NCI-H460 (cell line): ENCODE measurements around the gene TGFB2. TPM values are rescaled to one million over a fixed set of nuclear protein-coding genes. Genes with fewer than 3 reads are reported as not detected.

Source experiments
- DNase-seq: peaks from one replicate; pipeline ENCODE4 v3.0.0-alpha.2; 2016; ENCODE audit warnings: low read depth; ENCODE audit errors: extremely low read depth
- small RNA-seq, 2 experiments: library from RNA; depleted of rRNA; stranded (forward); fragments of <200 nt; gene quantifications; one replicate each; pipeline ENCODE3, GENCODE V24; 2014
- total RNA-seq: library from RNA; depleted of rRNA; stranded (reverse); fragments of >200 nt; shearing (Covaris generic); gene quantifications from 2 replicates; pipeline ENCODE4 v1.2.3, GENCODE V29; 2014; rRNA removed

TGFB2 gene
- total RNA-seq, 1 experiment from 2014 or later: 52.7 TPM

DNA sequence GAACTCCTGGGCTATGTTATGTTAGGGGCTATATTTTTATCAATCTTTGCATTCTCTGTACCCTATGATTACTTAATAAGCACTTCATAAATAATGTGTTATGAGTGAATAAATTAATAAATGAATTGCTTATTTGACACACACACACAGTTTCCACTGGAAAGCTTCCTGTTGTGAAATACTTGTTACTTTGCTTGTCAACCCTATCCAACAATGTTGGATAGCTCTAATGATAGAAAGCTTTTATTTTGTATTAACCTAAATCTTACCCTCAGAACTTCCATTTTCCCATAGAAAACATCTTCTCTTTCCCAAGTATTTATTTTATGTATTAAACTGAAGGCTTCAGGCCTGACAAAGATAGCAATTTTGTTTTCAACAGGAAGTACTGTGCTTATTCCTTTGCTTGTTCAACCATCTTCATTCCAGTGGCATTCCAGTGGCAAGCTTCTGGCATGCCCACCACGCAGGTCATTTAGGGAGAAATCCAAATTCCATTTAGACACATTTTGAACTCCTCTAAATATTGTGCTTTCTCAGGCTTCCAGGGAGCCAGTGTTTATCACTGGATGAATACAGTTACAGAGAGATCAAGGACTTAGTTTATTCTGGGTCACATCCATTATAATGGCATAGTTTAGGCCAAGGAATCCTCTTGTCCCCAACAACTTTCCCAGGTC is 134.4 kb downstream of the TGFB2 start:
- no peak for DNase-seq

DNA sequence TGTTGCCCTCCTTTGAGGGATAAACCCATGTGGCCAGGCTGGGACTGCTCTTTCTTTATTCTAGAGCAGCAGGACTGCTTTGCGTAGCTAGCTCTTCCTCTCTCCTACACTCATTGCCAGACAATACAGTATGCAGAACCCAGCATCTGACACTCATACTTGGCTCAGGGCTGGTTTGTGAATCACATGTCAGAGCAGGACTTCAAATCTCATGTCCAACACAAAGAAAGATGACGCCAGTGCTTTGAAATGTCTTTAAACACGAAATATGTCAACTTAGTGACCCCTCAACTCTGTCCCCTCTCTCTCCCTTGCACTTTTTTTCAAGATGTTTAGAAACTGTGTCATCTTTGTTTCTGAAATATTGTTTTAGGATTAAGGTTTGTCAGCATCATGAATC is 135.0 kb downstream of the TGFB2 start:
- DNase-seq: no peak

DNA sequence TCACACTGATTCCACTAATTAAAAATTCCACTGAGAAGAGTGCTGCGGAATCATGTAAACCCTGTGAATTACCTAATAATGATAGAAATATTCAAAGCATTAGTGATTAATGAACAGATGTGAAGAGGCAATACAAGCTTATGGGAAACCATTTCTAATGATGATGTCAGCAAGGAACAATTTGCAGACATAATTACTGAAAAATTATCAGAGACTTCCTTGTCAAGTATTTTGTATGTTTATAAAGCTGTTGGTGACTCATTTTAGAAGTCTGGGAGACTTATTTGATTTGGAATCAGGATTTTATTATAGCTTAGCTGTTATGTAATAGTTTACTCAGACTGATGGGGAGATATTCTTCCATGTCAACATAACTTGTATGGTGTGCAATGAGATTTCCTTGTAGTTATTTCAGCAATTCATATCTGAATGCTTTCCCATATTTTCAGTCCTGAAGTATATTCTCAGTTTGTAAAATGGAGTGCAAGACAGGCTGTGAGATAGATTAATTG is 135.5 kb downstream of the TGFB2 start:
- no peak for DNase-seq

DNA sequence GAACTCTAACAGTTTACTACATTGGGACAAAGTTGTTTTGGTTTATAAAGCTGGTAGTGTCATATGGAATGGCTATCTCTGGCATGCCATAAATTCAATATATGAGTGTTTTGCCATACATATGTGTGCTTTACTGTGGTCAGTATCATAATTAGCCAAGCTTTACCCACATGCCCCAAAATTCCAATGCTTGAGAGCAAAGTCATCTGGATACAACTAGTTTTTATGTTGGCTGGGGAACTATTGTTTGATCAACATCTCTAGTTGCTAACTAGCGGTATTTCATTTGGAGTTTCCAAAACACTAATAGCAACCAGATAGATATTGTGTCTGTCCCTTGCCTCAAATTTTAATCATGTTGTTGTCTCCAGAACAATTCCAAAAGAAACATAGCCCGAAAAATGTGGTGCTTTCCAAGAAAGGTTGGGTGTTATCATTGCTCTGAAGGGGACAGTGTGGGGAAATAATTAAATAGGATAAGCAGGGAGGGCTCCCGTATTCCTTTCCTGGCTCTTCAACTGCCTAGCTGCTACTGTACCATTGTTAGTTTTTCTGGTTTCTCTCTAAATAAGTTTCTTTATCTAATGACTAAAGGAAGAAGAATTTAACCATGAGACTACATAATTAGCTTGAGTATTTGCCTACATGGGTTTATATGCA is 136.1 kb downstream of the TGFB2 start:
- no peak for DNase-seq

DNA sequence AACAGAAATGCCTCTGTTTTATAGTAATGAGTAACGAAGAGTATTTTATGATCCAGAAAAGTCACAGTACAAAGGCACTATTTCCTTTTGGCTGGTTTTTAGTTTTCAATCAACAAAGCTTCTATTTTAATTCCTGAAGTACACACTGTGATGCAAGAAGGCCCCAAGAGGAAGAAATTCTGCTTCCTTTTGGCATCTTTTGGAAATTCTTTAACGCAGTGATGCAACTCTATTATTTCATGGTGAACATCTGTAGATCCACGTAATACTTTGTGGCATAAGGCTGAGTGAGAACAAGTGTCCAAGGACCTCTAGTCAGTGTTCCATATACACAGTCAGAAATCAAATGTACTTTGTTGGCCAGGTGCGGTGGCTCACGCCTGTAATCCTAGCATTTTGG is 137.5 kb downstream of the TGFB2 start:
- DNase-seq: no peak

DNA sequence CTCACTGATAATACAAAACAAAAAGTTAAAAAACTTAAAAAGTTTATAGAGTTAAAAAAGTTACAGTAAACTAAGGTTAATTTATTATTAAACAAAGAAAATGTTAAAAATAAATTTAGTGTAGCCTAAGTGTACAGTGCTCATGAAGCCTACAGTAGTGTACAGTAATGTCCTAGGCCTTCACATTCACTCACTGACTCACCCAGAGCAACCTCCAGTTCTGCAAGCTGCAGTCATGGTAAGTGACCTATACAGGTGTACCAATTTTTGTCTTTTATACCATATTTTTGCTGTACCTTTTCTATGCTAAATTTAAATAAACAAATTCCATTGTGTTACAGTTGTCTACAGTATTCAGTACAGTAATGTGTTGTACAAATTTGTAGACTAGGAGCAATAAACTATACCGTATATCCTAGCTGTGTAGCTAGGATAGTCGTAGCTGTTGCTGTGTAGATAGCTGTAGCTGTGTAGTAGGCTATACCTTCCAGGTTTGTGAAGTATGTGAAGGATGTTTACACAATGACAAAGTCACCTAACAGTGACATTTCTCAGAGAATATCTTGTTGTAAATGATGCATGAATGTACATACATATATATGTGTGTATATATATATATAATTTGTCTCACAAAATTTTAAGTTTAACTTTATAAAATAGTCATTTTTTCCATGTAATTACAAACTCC is 140.2 kb downstream of the TGFB2 start:
- DNase-seq: no peak

DNA sequence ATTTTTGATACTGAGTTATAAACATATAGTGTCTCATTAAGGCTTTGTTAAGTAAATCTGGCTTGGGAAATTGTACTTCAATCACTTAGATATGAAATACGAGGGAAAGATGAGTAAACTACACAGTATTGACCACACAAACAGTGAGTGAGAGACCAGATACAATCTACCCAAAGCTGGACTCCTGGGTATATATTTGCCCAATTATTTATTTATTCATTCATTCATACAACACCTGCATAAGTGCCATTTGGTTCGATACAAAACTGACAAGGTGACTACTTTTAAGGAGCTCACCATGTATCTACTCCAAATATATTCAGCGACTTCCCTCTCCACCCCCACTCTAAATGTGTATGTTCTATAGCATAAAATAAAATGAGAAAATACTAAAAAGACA is 143.4 kb downstream of the TGFB2 start:
- no peak for DNase-seq

DNA sequence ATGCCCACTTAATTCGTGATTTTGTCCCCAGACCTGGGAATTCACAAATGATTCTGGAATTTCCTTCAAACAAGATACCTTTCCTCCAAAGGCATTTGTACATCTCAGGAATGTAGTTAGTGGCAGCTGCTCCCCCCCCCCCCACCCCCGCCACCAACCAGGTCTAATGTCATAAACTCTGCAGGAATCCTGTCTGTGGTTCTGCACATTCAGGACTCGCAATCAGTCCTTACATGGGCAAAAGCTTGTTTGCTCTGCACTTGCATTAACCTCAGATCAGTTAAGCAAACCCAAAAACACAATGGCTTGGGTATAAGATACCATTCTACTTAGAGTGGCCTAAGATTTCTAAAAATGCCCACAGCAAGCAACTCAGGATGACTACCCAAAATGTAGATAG is 143.8 kb downstream of the TGFB2 start:
- DNase-seq: no peak

DNA sequence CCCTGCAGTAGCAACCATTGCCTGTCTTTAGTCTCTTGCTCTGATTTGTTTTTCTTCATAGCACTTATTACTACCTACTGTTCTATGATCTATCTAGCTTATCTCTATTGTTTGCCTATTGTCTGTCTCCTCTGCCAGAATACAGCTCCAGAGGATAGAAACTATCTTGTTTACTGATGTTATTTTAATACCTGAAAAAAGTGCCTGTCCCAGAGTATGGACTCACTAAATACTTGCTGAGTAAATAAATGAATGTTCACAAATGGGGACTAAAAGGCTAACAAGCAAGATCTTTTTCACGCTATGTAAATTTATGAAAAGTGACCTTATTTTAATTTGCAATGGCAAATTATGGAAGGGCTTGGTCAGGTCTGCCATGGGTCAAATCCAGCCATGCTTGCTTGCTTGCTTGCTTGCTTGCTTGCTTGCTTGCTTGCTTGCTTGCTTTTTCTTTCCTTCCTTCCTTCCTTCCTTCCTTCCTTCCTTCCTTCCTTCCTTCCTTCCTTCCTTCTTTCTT is 145.3 kb downstream of the TGFB2 start:
- no peak for DNase-seq

DNA sequence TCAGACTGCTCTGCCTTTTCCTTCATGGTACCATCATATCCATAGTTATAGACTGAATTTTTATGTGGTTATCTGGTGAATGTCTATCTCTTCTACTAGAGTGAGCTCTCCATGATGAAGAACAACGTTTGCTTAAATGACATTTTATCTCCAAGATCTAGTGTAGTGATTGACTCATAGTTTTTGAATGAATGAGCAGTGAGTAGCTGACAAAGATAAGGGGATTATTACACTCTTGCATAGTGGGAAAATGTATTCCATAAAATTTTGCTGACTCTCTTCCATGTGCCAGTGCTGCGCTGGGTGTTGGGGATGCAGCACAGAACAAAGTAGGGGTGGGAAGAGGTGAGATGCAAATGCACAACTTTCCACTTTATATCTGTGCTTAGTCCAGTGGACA is 147.7 kb downstream of the TGFB2 start:
- DNase-seq: no peak

DNA sequence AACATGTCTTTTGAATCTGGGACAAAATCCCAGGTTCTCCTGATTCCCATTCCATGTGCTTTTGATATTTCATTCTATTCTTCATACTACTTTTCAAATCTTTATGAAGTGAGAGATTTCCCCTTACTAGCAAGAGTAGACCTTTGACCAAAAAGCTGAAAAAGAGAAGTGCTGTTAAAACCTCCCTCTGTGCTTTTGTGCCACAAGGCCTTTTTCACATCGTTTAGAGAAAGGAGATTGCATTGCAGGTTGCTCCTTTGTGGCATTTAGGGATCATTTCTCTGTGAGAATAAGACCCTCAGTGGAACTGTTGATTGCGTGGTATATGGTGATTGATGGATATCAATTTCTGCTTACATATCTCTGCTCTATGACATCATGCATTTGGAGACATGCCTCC is 148.8 kb downstream of the TGFB2 start:
- DNase-seq: no peak

Small RNA genes within 50 kb of the gene (small RNA-seq; reads per million reads assigned to genes)
- 0 reads per million in 2 experiments for gene AC096638.1

Other genes with a start within 250 kb of the TGFB2 start
- gene RRP15, start 60.0 kb upstream of the TGFB2 start, total RNA-seq: 15.6 and 19.4 TPM in 2 replicates